GM12864 (cell line): ENCODE results near the gene FPR1.

Experiments
- DNase-seq: peaks from one replicate; pipeline ENCODE4 v3.0.0-alpha.2; 2011; ENCODE audit warnings: low read depth
- H3K4me3 ChIP-seq: 2 replicates; pipeline ENCODE4 v1.5.1; 2011; ENCODE audit warnings: mild to moderate bottlenecking, low read depth, low read length, control low read depth
- CTCF ChIP-seq: IDR thresholded peaks from 2 replicates; pipeline ENCODE4 v1.5.1; 2011; ENCODE audit warnings: low read depth, mild to moderate bottlenecking, moderate library complexity, low read length, control low read depth, inconsistent platforms; ENCODE audit errors: missing control alignments

FPR1 gene

GRCh38 chr19:51765086-51765485, 13.4 kb upstream of the FPR1 start:
- TF ChIP-seq CTCF, result no peak
- H3K4me3 ChIP-seq, result no peak overlapping the region

GRCh38 chr19:51761696-51762095, 10.0 kb upstream of the FPR1 start:
- no peak for TF ChIP-seq CTCF
- no peak overlapping the region for H3K4me3 ChIP-seq
- no peak for DNase-seq

More at GRCh38 chr19:51765086-51765485, 13.4 kb upstream of the FPR1 start:
- DNase-seq, result no peak

- no peak within 1 kb of the TSS for H3K4me3 ChIP-seq
- no peak for TF ChIP-seq CTCF
- DNase-seq, result no peak
Observed at GRCh38 chr19:51760697-51761356, 9.1 kb upstream of the FPR1 start, which contains the start of gene FPR2. Gene FPR2, plus strand, starts transcription at chr19:51761180. Its CDS starts 7,479 bp downstream, at chr19:51768659.

GRCh38 chr19:51755571-51755970, 3.9 kb upstream of the FPR1 start:
- H3K4me3 ChIP-seq, result no peak overlapping the region
- DNase-seq, result no peak
- no peak for TF ChIP-seq CTCF

- DNase-seq, result no peak
- no peak for TF ChIP-seq CTCF
- H3K4me3 ChIP-seq, result no peak overlapping the region
Observed at GRCh38 chr19:51754770-51755169, 3.1 kb upstream of the FPR1 start.

GRCh38 chr19:51754109-51754508, 2.4 kb upstream of the FPR1 start:
- DNase-seq, result no peak
- H3K4me3 ChIP-seq, result no peak overlapping the region
- TF ChIP-seq CTCF, result no peak

- DNase-seq, result no peak
- H3K4me3 ChIP-seq, result no peak overlapping the region
- TF ChIP-seq CTCF, result no peak
Observed at GRCh38 chr19:51750400-51751094, 1.1 kb downstream of the FPR1 start.
